Esophagus squamous epithelium (tissue), 4 donors: ENCODE results near the gene CPLX3.

ENCODE experiments used
- POLR2A ChIP-seq, 4 donors: fragments of 450-650 bp; IDR thresholded peaks; one replicate each; pipeline ENCODE4 v1.6.1; 2017; ENCODE audit warnings: antibody characterized with exemption in 4 of 4, mild to moderate bottlenecking in 4 of 4, moderate library complexity in 3 of 4
- TF ChIP-seq, protein P1 (sequence below), 6 experiments: fragments of 450-650 bp in 4 of 6; fragments of 200-600 bp in 2 of 6; sonication (generic) in 2 of 6; IDR thresholded peaks; one replicate each; pipeline ENCODE4 v1.5.1; 2016 to 2019; ENCODE audit warnings: antibody characterized with exemption in 6 of 6, mild to moderate bottlenecking in 4 of 6, moderate library complexity in 4 of 6

DNA sequence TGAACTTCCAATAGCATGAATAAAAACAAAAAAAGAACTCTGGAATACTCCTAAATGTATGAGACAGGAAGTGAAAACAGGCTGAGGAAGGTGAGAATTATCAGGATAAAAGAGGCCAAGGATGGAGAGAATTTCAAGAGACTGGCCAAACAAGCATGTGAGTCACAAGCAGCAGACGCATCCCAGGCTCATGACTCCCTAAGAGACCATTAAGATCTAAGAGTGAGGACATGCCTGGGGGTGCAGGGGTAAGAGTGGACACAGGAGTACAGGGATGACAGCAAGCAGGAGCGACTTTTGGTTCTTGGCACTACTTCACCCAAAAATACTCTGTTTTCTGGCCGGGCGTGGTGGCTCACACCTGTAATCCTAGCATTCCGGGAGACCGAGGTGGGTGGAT is 39.7 kb downstream of the CPLX3 start:
- no peak for TF ChIP-seq POLR2A (IDR thresholded peaks at IDR 0.05)
- TF ChIP-seq, protein P1, sequence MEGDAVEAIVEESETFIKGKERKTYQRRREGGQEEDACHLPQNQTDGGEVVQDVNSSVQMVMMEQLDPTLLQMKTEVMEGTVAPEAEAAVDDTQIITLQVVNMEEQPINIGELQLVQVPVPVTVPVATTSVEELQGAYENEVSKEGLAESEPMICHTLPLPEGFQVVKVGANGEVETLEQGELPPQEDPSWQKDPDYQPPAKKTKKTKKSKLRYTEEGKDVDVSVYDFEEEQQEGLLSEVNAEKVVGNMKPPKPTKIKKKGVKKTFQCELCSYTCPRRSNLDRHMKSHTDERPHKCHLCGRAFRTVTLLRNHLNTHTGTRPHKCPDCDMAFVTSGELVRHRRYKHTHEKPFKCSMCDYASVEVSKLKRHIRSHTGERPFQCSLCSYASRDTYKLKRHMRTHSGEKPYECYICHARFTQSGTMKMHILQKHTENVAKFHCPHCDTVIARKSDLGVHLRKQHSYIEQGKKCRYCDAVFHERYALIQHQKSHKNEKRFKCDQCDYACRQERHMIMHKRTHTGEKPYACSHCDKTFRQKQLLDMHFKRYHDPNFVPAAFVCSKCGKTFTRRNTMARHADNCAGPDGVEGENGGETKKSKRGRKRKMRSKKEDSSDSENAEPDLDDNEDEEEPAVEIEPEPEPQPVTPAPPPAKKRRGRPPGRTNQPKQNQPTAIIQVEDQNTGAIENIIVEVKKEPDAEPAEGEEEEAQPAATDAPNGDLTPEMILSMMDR (IDR thresholded peaks at IDR 0.05): no peak
